Osteocyte (in vitro differentiated cells): ENCODE measurements around the gene KRTAP10-12. TPM values are rescaled to one million over a fixed set of nuclear protein-coding genes. Genes with fewer than 3 reads are reported as not detected.

Experiments
- DNase-seq: peaks from one replicate; pipeline ENCODE4 v3.0.0; 2021; ENCODE audit warnings: mixed read lengths; ENCODE audit not compliant: unreplicated experiment; ENCODE audit errors: extremely low spot score
- H3K27ac Mint-ChIP-seq: one replicate; pipeline ENCODE4 v1.8.0; 2021; ENCODE audit warnings: mild to moderate bottlenecking, mixed read lengths; ENCODE audit not compliant: unreplicated experiment
- H3K27me3 Mint-ChIP-seq: one replicate; pipeline ENCODE4 v1.8.0; 2021; ENCODE audit warnings: mixed read lengths; ENCODE audit not compliant: unreplicated experiment
- H3K36me3 Mint-ChIP-seq: one replicate; pipeline ENCODE4 v1.8.0; 2021; ENCODE audit warnings: mixed read lengths; ENCODE audit not compliant: unreplicated experiment
- H3K4me1 Mint-ChIP-seq: one replicate; pipeline ENCODE4 v1.8.0; 2021; ENCODE audit warnings: mixed read lengths; ENCODE audit not compliant: unreplicated experiment
- H3K4me3 Mint-ChIP-seq: one replicate; pipeline ENCODE4 v1.8.0; 2021; ENCODE audit warnings: mild to moderate bottlenecking, moderate library complexity, mixed read lengths; ENCODE audit not compliant: unreplicated experiment
- H3K9me3 Mint-ChIP-seq: one replicate; pipeline ENCODE4 v1.8.0; 2021; ENCODE audit warnings: mixed read lengths; ENCODE audit not compliant: unreplicated experiment
- CTCF ChIP-seq: fragments of 200-600 bp; sonication (generic); IDR thresholded peaks from 2 replicates; pipeline ENCODE4 v1.5.0; 2021; ENCODE audit warnings: antibody characterized with exemption, mild to moderate bottlenecking, moderate library complexity
- total RNA-seq: library from RNA; stranded (reverse); gene quantifications from 2 replicates; pipeline ENCODE4 v1.2.1, GENCODE V29; 2021

KRTAP10-12 gene
- total RNA-seq, 1 donor from 2014 or later = not detected

- Mint-ChIP-seq H3K4me1 (peaks cover 33% of the 10 kb centered on the region), H3K4me3 (no peak overlapping the region), H3K9me3 (no peaks in the 10 kb centered on the region), H3K27me3 (peaks cover 57% of the 10 kb centered on the region), H3K27ac (no peak overlapping the region), H3K36me3 (no peaks in the 10 kb centered on the region)
- peak; percentile 79 for DNase-seq
- TF ChIP-seq CTCF = no peak
These were observed 4.6 kb downstream of the KRTAP10-12 start for GRCh38 chr21:44701541-44701940.

GRCh38 chr21:44702111-44702972 lies 5.4 kb downstream of the KRTAP10-12 start:
- Mint-ChIP-seq H3K27ac (no peak overlapping the region), H3K27me3 (peaks cover 58% of the 10 kb centered on the region), H3K4me1 (peaks cover 29% of the 10 kb centered on the region), H3K4me3 (no peak overlapping the region), H3K9me3 (no peaks in the 10 kb centered on the region), H3K36me3 (no peaks in the 10 kb centered on the region)
- DNase-seq = peak; percentile 78
- TF ChIP-seq CTCF = no peak

- peaks cover 58% of the 10 kb centered on the region for H3K27me3 Mint-ChIP-seq
- H3K9me3 Mint-ChIP-seq = no peaks in the 10 kb centered on the region
- peak; percentile 73 for DNase-seq
- peaks cover 23% of the 10 kb centered on the region for H3K4me1 Mint-ChIP-seq
- H3K4me3 Mint-ChIP-seq = no peak overlapping the region
- H3K36me3 Mint-ChIP-seq = no peaks in the 10 kb centered on the region
- TF ChIP-seq CTCF = no peak
- H3K27ac Mint-ChIP-seq = no peak overlapping the region
These were observed 6.2 kb downstream of the KRTAP10-12 start for GRCh38 chr21:44702973-44703730.

GRCh38 chr21:44703731-44704635 lies 7.0 kb downstream of the KRTAP10-12 start:
- Mint-ChIP-seq H3K4me3 (no peak overlapping the region), H3K36me3 (no peaks in the 10 kb centered on the region), H3K9me3 (no peaks in the 10 kb centered on the region), H3K27ac (no peak overlapping the region), H3K4me1 (peaks cover 18% of the 10 kb centered on the region), H3K27me3 (peaks cover 64% of the 10 kb centered on the region)
- TF ChIP-seq CTCF = no peak
- peak; percentile 80 for DNase-seq
